Measurements from ENCODE around the gene AMN. TPM values are rescaled to one million over a fixed set of nuclear protein-coding genes. Genes with fewer than 3 reads are reported as not detected.
"Not testable (repeated sequence)": the region's sequence is repeated elsewhere in the genome, so short reads cannot be mapped to it uniquely, and the experiment has no call there.

The AMN gene
- total RNA-seq, 6 donors from 2014 or later, result 14.9 to 56.6 (median 31.6) TPM

DNA sequence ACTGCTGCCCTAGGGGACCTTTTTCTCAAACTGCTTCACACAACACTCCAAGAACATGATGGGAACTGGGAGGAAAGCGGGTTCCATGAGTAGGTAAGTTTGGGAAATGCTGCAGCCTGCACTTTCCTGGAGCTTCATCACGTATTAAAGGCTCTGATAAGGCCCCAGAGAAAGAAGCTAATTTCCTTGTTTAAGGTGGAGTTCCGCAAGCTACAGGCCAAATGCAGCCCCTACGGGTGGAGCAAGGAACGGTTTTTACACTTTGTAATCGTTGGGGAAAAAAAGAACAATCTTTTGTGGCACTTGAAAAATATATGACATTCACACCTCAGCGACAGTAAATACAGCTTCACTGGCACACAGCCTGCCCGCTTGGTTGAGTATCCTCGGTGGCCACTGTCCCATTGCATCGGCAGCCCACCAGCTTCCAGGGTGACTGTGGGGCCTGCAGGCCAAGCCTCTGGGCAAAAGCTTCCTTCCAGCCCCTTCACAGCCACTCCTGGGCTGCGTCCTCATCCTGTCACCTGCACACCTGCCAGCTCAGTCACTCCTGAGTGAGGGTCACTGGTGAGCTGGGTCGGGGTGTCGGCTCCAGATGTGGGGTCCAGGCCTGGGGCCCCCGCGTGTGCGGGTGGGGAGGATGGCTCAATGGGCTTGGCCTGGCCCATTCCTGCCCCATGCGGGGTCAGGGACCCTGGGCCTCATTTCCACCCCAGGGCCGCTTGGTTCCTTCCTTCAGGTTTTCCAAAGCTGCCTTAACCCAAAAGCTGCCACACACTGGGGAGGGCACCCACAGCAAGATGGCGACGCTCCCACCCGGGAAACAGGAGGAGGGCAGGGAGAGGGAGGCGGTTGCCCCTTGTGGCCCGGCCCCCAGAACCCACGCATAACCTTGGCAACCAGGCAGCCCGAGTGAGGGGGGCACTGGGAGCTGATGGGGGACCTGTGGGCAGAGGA lies 2.4 kb downstream of the AMN start:
- ATAC-seq (ENCODE audit: low FRiP score in 2 of 2) (no peak), DNase-seq (peak in 1 of 2 donors; percentile 56)
- Histone ChIP-seq H3K36me3 (no peaks in the 10 kb centered on the region), H3K4me1 (peaks cover 30 to 48% (median 37%) of the 10 kb centered on the region in 4 donors), H3K27me3 (peaks cover 0 to 43% (median 32%) of the 10 kb centered on the region in 4 donors), H3K4me3 (no peak overlapping the region), H3K27ac (no peak overlapping the region), H3K9me3 (no peaks in the 10 kb centered on the region)
- 79 to 88% methylated on average over 22 to 25 of the region's 25 CpGs for WGBS, 2 donors
- TF ChIP-seq POLR2A (IDR thresholded peaks at IDR 0.05), result no peak
- no peak for TF ChIP-seq EP300 (IDR thresholded peaks at IDR 0.05)
- TF ChIP-seq POLR2AphosphoS5 (IDR thresholded peaks at IDR 0.05), result no peak
- TF ChIP-seq, protein P1, sequence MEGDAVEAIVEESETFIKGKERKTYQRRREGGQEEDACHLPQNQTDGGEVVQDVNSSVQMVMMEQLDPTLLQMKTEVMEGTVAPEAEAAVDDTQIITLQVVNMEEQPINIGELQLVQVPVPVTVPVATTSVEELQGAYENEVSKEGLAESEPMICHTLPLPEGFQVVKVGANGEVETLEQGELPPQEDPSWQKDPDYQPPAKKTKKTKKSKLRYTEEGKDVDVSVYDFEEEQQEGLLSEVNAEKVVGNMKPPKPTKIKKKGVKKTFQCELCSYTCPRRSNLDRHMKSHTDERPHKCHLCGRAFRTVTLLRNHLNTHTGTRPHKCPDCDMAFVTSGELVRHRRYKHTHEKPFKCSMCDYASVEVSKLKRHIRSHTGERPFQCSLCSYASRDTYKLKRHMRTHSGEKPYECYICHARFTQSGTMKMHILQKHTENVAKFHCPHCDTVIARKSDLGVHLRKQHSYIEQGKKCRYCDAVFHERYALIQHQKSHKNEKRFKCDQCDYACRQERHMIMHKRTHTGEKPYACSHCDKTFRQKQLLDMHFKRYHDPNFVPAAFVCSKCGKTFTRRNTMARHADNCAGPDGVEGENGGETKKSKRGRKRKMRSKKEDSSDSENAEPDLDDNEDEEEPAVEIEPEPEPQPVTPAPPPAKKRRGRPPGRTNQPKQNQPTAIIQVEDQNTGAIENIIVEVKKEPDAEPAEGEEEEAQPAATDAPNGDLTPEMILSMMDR (IDR thresholded peaks at IDR 0.05), result no peak

- no peak overlapping the region for H3K4me3 ChIP-seq
- WGBS, 2 donors, result 86 to 87% methylated on average over 11 of the region's 11 CpGs
- TF ChIP-seq, protein P1 (IDR thresholded peaks at IDR 0.05), result no peak
- TF ChIP-seq EP300 (IDR thresholded peaks at IDR 0.05), result no peak
- no peak for TF ChIP-seq POLR2AphosphoS5 (IDR thresholded peaks at IDR 0.05)
- no peak for ATAC-seq (ENCODE audit: low FRiP score in 2 of 2)
- H3K36me3 ChIP-seq, result no peaks in the 10 kb centered on the region
- H3K4me1 ChIP-seq, result peaks cover 37 to 55% (median 44%) of the 10 kb centered on the region in 4 donors
- peak in 1 of 2 donors; percentile 41 for DNase-seq
- peaks cover 2 to 50% (median 39%) of the 10 kb centered on the region in 4 donors for H3K27me3 ChIP-seq
- no peaks in the 10 kb centered on the region for H3K9me3 ChIP-seq
- H3K27ac ChIP-seq, result no peak overlapping the region
These were observed 3.2 kb downstream of the AMN start for GRCh38 chr14:102925646-102926045.

DNA sequence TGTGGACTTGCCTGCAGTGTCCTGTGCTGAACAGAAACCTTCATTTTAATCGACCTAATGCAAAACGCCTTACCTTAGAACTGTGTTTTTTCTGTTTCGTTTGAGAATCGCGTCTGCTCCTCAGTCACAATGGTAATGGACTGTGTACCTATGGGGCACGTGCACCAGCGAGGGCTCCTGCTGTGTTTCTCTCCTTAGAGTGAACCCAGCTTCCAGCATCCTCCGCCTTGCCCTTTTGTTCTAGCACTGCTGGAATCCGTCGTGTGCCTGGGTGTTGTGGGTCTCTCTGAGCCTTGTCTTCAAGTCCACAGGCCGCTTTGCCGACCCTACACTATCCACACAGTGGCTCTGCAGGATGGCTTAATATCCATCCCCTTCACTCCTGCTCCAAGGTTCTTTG lies 3.6 kb downstream of the AMN start:
- DNase-seq, result no peak
- Histone ChIP-seq H3K9me3 (no peaks in the 10 kb centered on the region), H3K4me3 (no peak overlapping the region), H3K27me3 (peaks cover 2 to 50% (median 42%) of the 10 kb centered on the region in 4 donors), H3K4me1 (peaks cover 38 to 60% (median 44%) of the 10 kb centered on the region in 4 donors), H3K36me3 (no peaks in the 10 kb centered on the region), H3K27ac (no peak overlapping the region)
- no peak for ATAC-seq (ENCODE audit: low FRiP score in 2 of 2)
- 71 to 85% methylated on average over 9 to 12 of the region's 12 CpGs for WGBS, 2 donors
- TF ChIP-seq EP300 (IDR thresholded peaks at IDR 0.05) (no peak), POLR2A (IDR thresholded peaks at IDR 0.05) (no peak), POLR2AphosphoS5 (IDR thresholded peaks at IDR 0.05) (no peak)
- TF ChIP-seq, protein P1 (IDR thresholded peaks at IDR 0.05), result no peak

DNA sequence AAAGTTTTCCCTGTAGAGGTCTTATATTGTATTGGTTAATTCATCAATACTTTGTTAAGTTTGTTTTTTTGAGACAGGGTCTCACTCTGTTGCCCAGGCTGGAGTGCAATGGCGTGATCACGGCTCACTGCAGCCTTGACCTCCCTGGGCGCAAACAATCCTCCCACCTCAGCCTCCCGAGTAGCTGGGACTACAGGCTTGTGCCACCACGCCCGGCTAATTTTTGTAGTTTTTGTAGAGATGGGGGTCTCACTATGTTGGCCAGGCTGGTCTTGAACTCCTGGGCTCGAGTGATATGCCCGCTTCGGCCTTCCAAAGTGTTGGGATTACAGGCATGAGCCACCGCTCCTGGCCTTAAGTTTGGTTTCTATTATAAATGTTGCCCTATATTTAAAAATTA lies 4.4 kb downstream of the AMN start:
- ATAC-seq (ENCODE audit: low FRiP score in 2 of 2); H3K36me3 ChIP-seq; H3K4me3 ChIP-seq; H3K27ac ChIP-seq; H3K9me3 ChIP-seq; DNase-seq: not testable (repeated sequence)
- Histone ChIP-seq H3K4me1 (peaks cover 38 to 61% (median 44%) of the 10 kb centered on the region in 4 donors), H3K27me3 (peaks cover 2 to 50% (median 42%) of the 10 kb centered on the region in 4 donors)
- 96 to 99% methylated on average over 10 of the region's 10 CpGs for WGBS, 2 donors

DNA sequence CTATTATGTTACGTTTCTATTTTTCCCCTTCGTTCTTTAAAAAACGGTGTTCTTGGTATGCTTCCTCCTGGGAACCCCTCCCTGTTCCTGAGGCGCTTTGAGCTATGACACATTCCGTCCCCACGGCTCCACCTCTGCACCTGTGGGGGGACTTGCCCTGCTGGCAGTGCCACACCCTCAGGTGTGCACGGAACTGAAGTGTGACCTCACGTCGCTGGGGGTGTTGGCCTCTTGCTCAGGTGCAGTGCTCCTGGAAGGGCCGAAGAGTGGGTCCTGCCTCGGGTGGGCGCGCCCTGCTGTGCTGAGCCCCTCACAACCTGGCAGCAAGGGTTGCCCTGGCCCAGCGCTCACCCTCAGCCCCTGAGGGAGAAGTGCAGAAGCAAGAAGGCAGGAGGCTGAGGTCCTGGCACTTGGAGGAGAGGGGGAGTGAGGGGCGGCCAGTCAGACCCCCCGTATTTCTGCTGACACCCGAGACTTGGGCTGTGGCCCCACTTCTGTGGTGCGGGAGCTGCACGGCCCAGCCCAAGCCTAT lies 4.9 kb downstream of the AMN start:
- DNase-seq (peak; percentile 78 to 90), ATAC-seq (ENCODE audit: low FRiP score in 2 of 2) (peak; percentile 11 to 78)
- Histone ChIP-seq H3K4me1 (peaks cover 38 to 60% (median 44%) of the 10 kb centered on the region in 4 donors), H3K27me3 (peaks cover 2 to 50% (median 41%) of the 10 kb centered on the region in 4 donors), H3K27ac (peak overlapping the region; percentile 78 to 86 (median 82)), H3K36me3 (peaks cover 0 to 6% (median 2%) of the 10 kb centered on the region in 4 donors), H3K9me3 (no peaks in the 10 kb centered on the region), H3K4me3 (peak overlapping the region in 3 of 4 donors; percentile 44 to 56 (median 55))
- TF ChIP-seq EP300 (IDR thresholded peaks at IDR 0.05), result peak in 2 of 4 donors; percentile 60 to 72
- TF ChIP-seq POLR2AphosphoS5 (IDR thresholded peaks at IDR 0.05), result peak; percentile 12 to 71
- peak in 1 of 4 donors; percentile 69 for TF ChIP-seq POLR2A (IDR thresholded peaks at IDR 0.05)
- TF ChIP-seq, protein P1 (IDR thresholded peaks at IDR 0.05), result no peak
- WGBS, 2 donors, result 48 to 51% methylated on average over 16 to 17 of the region's 19 CpGs
